ENCODE measurements around the gene SCAI.

The SCAI gene

GRCh38 chr9:124939944-124940343 is 203.4 kb downstream of the SCAI start:
- no peak overlapping the region for H3K4me3 ChIP-seq (ENCODE audit: low read depth, low read length)

GRCh38 chr9:124934290-124934689 is 209.0 kb downstream of the SCAI start:
- Histone ChIP-seq H3K4me1 (ENCODE audit: control insufficient read depth in 1 of 2, insufficient read depth in 2 of 2, low read length in 2 of 2) (no peaks in the 10 kb centered on the region), H3K4ac (ENCODE audit: low read depth, low read length) (no peak overlapping the region), H3K14ac (ENCODE audit: low read length) (no peak overlapping the region), H3K18ac (ENCODE audit: low read length) (no peak overlapping the region), H3K79me1 (ENCODE audit: low read length) (no peaks in the 10 kb centered on the region), H2BK120ac (ENCODE audit: insufficient read depth, low read length, poor library complexity) (no peak overlapping the region), H3K79me2 (ENCODE audit: control insufficient read depth, insufficient read depth, low read length, poor library complexity) (no peaks in the 10 kb centered on the region), H4K91ac (ENCODE audit: low read depth, low read length) (no peak overlapping the region), H2AK5ac (ENCODE audit: low read length) (no peak overlapping the region), H3K27me3 (ENCODE audit: insufficient read depth, low read length) (no peaks in the 10 kb centered on the region), H3K27ac (ENCODE audit: low read depth, low read length) (no peak overlapping the region), H4K8ac (ENCODE audit: low read depth, low read length) (no peak overlapping the region), H3K23ac (ENCODE audit: low read length) (peak overlapping the region; percentile 83), H3K4me2 (ENCODE audit: low read length) (no peak overlapping the region), H2BK5ac (ENCODE audit: low read depth, low read length, poor library complexity) (no peak overlapping the region), H3K36me3 (ENCODE audit: control insufficient read depth in 1 of 2, insufficient read depth in 2 of 2, low read length in 2 of 2) (peaks cover 3 to 7% of the 10 kb centered on the region in 2 experiments), H3K4me3 (ENCODE audit: low read depth, low read length) (no peak overlapping the region), H3K9ac (ENCODE audit: low read length) (no peak overlapping the region), H2AFZ (ENCODE audit: insufficient read depth, low read length, poor library complexity) (no peak overlapping the region), H4K12ac (ENCODE audit: low read depth, low read length) (no peak overlapping the region), H2BK12ac (ENCODE audit: low read length) (no peak overlapping the region), H3K9me3 (ENCODE audit: insufficient read depth, low read depth, low read length) (no peaks in the 10 kb centered on the region)
- no peak for DNase-seq

More at GRCh38 chr9:124939944-124940343, 203.4 kb downstream of the SCAI start:
- Histone ChIP-seq H3K4ac (ENCODE audit: low read depth, low read length) (no peak overlapping the region), H3K9ac (ENCODE audit: low read length) (no peak overlapping the region), H3K4me1 (ENCODE audit: control insufficient read depth in 1 of 2, insufficient read depth in 2 of 2, low read length in 2 of 2) (peaks cover 0 to 5% of the 10 kb centered on the region in 2 experiments), H2AFZ (ENCODE audit: insufficient read depth, low read length, poor library complexity) (no peak overlapping the region), H2BK5ac (ENCODE audit: low read depth, low read length, poor library complexity) (no peak overlapping the region), H2BK120ac (ENCODE audit: insufficient read depth, low read length, poor library complexity) (no peak overlapping the region), H2BK12ac (ENCODE audit: low read length) (no peak overlapping the region), H3K36me3 (ENCODE audit: control insufficient read depth in 1 of 2, insufficient read depth in 2 of 2, low read length in 2 of 2) (peaks cover 0 to 3% of the 10 kb centered on the region in 2 experiments), H4K12ac (ENCODE audit: low read depth, low read length) (no peak overlapping the region), H3K23ac (ENCODE audit: low read length) (no peak overlapping the region), H3K79me2 (ENCODE audit: control insufficient read depth, insufficient read depth, low read length, poor library complexity) (peaks cover 8% of the 10 kb centered on the region), H3K9me3 (ENCODE audit: insufficient read depth, low read depth, low read length) (no peaks in the 10 kb centered on the region), H2AK5ac (ENCODE audit: low read length) (no peak overlapping the region), H3K18ac (ENCODE audit: low read length) (no peak overlapping the region), H3K27ac (ENCODE audit: low read depth, low read length) (no peak overlapping the region), H4K8ac (ENCODE audit: low read depth, low read length) (no peak overlapping the region), H3K4me2 (ENCODE audit: low read length) (peak overlapping the region; percentile 88), H3K14ac (ENCODE audit: low read length) (no peak overlapping the region), H4K91ac (ENCODE audit: low read depth, low read length) (no peak overlapping the region), H3K79me1 (ENCODE audit: low read length) (peaks cover 10% of the 10 kb centered on the region), H3K27me3 (ENCODE audit: insufficient read depth, low read length) (no peaks in the 10 kb centered on the region)
- DNase-seq, result no peak

GRCh38 chr9:124932333-124932732 is 211.0 kb downstream of the SCAI start:
- Histone ChIP-seq H3K79me2 (ENCODE audit: control insufficient read depth, insufficient read depth, low read length, poor library complexity) (no peaks in the 10 kb centered on the region), H3K4me2 (ENCODE audit: low read length) (no peak overlapping the region), H3K23ac (ENCODE audit: low read length) (peak overlapping the region; percentile 61), H3K36me3 (ENCODE audit: control insufficient read depth in 1 of 2, insufficient read depth in 2 of 2, low read length in 2 of 2) (peaks cover 0 to 9% of the 10 kb centered on the region in 2 experiments), H4K91ac (ENCODE audit: low read depth, low read length) (no peak overlapping the region), H4K8ac (ENCODE audit: low read depth, low read length) (no peak overlapping the region), H2BK5ac (ENCODE audit: low read depth, low read length, poor library complexity) (no peak overlapping the region), H2BK120ac (ENCODE audit: insufficient read depth, low read length, poor library complexity) (no peak overlapping the region), H3K9ac (ENCODE audit: low read length) (no peak overlapping the region), H3K18ac (ENCODE audit: low read length) (no peak overlapping the region), H4K12ac (ENCODE audit: low read depth, low read length) (no peak overlapping the region), H2AK5ac (ENCODE audit: low read length) (no peak overlapping the region), H3K79me1 (ENCODE audit: low read length) (no peaks in the 10 kb centered on the region), H3K14ac (ENCODE audit: low read length) (no peak overlapping the region), H3K27ac (ENCODE audit: low read depth, low read length) (no peak overlapping the region), H3K4me1 (ENCODE audit: control insufficient read depth in 1 of 2, insufficient read depth in 2 of 2, low read length in 2 of 2) (no peaks in the 10 kb centered on the region), H2AFZ (ENCODE audit: insufficient read depth, low read length, poor library complexity) (no peak overlapping the region), H3K4ac (ENCODE audit: low read depth, low read length) (no peak overlapping the region), H3K27me3 (ENCODE audit: insufficient read depth, low read length) (no peaks in the 10 kb centered on the region), H3K9me3 (ENCODE audit: insufficient read depth, low read depth, low read length) (no peaks in the 10 kb centered on the region), H3K4me3 (ENCODE audit: low read depth, low read length) (no peak overlapping the region), H2BK12ac (ENCODE audit: low read length) (no peak overlapping the region)
- WGBS (ENCODE audit: extremely low coverage, insufficient coverage, insufficient read length), result no CpG with 5 or more reads among the region's 1 CpG
- DNase-seq, result no peak

- Histone ChIP-seq H3K79me2 (ENCODE audit: control insufficient read depth, insufficient read depth, low read length, poor library complexity) (no peaks in the 10 kb centered on the region), H3K4me1 (ENCODE audit: control insufficient read depth in 1 of 2, insufficient read depth in 2 of 2, low read length in 2 of 2) (no peaks in the 10 kb centered on the region), H2BK5ac (ENCODE audit: low read depth, low read length, poor library complexity) (no peak overlapping the region), H3K79me1 (ENCODE audit: low read length) (no peaks in the 10 kb centered on the region), H2AFZ (ENCODE audit: insufficient read depth, low read length, poor library complexity) (no peak overlapping the region), H2BK120ac (ENCODE audit: insufficient read depth, low read length, poor library complexity) (no peak overlapping the region), H3K27me3 (ENCODE audit: insufficient read depth, low read length) (no peaks in the 10 kb centered on the region), H3K36me3 (ENCODE audit: control insufficient read depth in 1 of 2, insufficient read depth in 2 of 2, low read length in 2 of 2) (peaks cover 2 to 6% of the 10 kb centered on the region in 2 experiments), H3K18ac (ENCODE audit: low read length) (no peak overlapping the region), H4K91ac (ENCODE audit: low read depth, low read length) (no peak overlapping the region), H2AK5ac (ENCODE audit: low read length) (no peak overlapping the region), H3K9ac (ENCODE audit: low read length) (no peak overlapping the region), H3K27ac (ENCODE audit: low read depth, low read length) (no peak overlapping the region), H3K4ac (ENCODE audit: low read depth, low read length) (no peak overlapping the region), H4K8ac (ENCODE audit: low read depth, low read length) (no peak overlapping the region), H4K12ac (ENCODE audit: low read depth, low read length) (no peak overlapping the region), H3K23ac (ENCODE audit: low read length) (no peak overlapping the region), H3K4me3 (ENCODE audit: low read depth, low read length) (no peak overlapping the region), H3K9me3 (ENCODE audit: insufficient read depth, low read depth, low read length) (no peaks in the 10 kb centered on the region), H2BK12ac (ENCODE audit: low read length) (no peak overlapping the region), H3K4me2 (ENCODE audit: low read length) (no peak overlapping the region), H3K14ac (ENCODE audit: low read length) (no peak overlapping the region)
- WGBS (ENCODE audit: extremely low coverage, insufficient coverage, insufficient read length), result no CpG with 5 or more reads among the region's 3 CpGs
- no peak for DNase-seq
Observed at GRCh38 chr9:124929464-124929863, 213.9 kb downstream of the SCAI start.

Measured in trophoblast cell (in vitro differentiated cells and primary cell).